GM23248 (cell line): Measurements from ENCODE around the gene RSRC1. TPM values are rescaled to one million over a fixed set of nuclear protein-coding genes. Genes with fewer than 3 reads are reported as not detected.

Experiments used
- DNase-seq: peaks from one replicate; pipeline ENCODE4 v3.0.0-alpha.2; 2015
- H2AFZ ChIP-seq: fragments of 200-600 bp; sonication (generic); 2 replicates; pipeline ENCODE4 v1.6.1; 2016; ENCODE audit warnings: antibody characterized with exemption
- H3F3A ChIP-seq: fragments of 200-600 bp; sonication (generic); 2 replicates; pipeline ENCODE4 v1.6.1; 2016; ENCODE audit warnings: mild to moderate bottlenecking, antibody characterized with exemption, mixed run types; ENCODE audit not compliant: insufficient read depth
- H3K27ac ChIP-seq: fragments of 200-600 bp; sonication (generic); 2 replicates; pipeline ENCODE4 v1.5.1; 2016; ENCODE audit warnings: mild to moderate bottlenecking
- H3K27me3 ChIP-seq: fragments of 200-600 bp; sonication (generic); replicated peaks from 2 replicates; pipeline ENCODE4 v1.6.1; 2016; ENCODE audit warnings: mild to moderate bottlenecking; ENCODE audit not compliant: insufficient read depth
- H3K36me3 ChIP-seq: fragments of 200-600 bp; sonication (generic); 2 replicates; pipeline ENCODE4 v1.6.1; 2016; ENCODE audit warnings: low read depth, mild to moderate bottlenecking
- H3K4me1 ChIP-seq: fragments of 200-600 bp; sonication (generic); 2 replicates; pipeline ENCODE4 v1.6.1; 2016; ENCODE audit warnings: mild to moderate bottlenecking; ENCODE audit not compliant: insufficient read depth
- H3K4me2 ChIP-seq: fragments of 200-600 bp; sonication (generic); one replicate; pipeline ENCODE4 v1.6.1; 2016; ENCODE audit warnings: mild to moderate bottlenecking; ENCODE audit not compliant: unreplicated experiment
- H3K4me3 ChIP-seq: fragments of 200-600 bp; sonication (generic); 2 replicates; pipeline ENCODE4 v1.5.1; 2016; ENCODE audit warnings: mild to moderate bottlenecking
- H3K79me2 ChIP-seq: fragments of 200-600 bp; sonication (generic); 2 replicates; pipeline ENCODE4 v1.6.1; 2016; ENCODE audit warnings: mild to moderate bottlenecking; ENCODE audit not compliant: insufficient read depth
- H3K9ac ChIP-seq: fragments of 200-600 bp; sonication (generic); 2 replicates; pipeline ENCODE4 v1.6.1; 2016; ENCODE audit warnings: mild to moderate bottlenecking
- H3K9me2 ChIP-seq: fragments of 200-600 bp; sonication (generic); 2 replicates; pipeline ENCODE4 v1.6.1; 2016; ENCODE audit warnings: mixed run types, mild to moderate bottlenecking, moderate library complexity; ENCODE audit not compliant: insufficient read depth
- H3K9me3 ChIP-seq: fragments of 200-600 bp; sonication (generic); one replicate; pipeline ENCODE4 v1.6.1; 2017; ENCODE audit warnings: low read depth
- H4K20me1 ChIP-seq: fragments of 200-600 bp; sonication (generic); 2 replicates; pipeline ENCODE4 v1.6.0; 2016; ENCODE audit not compliant: insufficient read depth
- EZH2 ChIP-seq: fragments of 200-600 bp; sonication (generic); IDR thresholded peaks from 2 replicates; pipeline ENCODE4 v1.6.1; 2018; ENCODE audit warnings: antibody characterized with exemption, mild to moderate bottlenecking; ENCODE audit not compliant: insufficient read depth, poor library complexity, severe bottlenecking
- EZH2phosphoT487 ChIP-seq: fragments of 200-600 bp; sonication (generic); IDR thresholded peaks from 2 replicates; pipeline ENCODE4 v1.6.1; 2018; ENCODE audit warnings: antibody characterized with exemption, moderate library complexity, mild to moderate bottlenecking, low read depth; ENCODE audit not compliant: insufficient read depth
- WGBS, 2 experiments: methylation state at CpG; one replicate each; pipeline ENCODE4 v1.1.6; 2015 to 2017; ENCODE audit warnings: low lambda C conversion rate in 2 of 2, low coverage in 1 of 2; ENCODE audit errors: missing lambda C conversion rate in 2 of 2; 5-methylcytosine and 5-hydroxymethylcytosine counted together
- in situ Hi-C: fragments of 300-500 bp; cut with MboI; formaldehyde crosslinking; loops from 2 replicates; pipeline ENCODE4 v1.15.0; 2020
- polyA plus RNA-seq: library from polyadenylated mRNA; unstranded; fragments of >200 nt; fragmentation: Nextera tagmentation; extraction: Ambion mirVana; gene quantifications from 2 replicates; pipeline ENCODE4 v1.2.1, GENCODE V29; 2016
- total RNA-seq: library from RNA; depleted of rRNA; stranded (reverse); fragments of >200 nt; shearing (Covaris generic); gene quantifications from 2 replicates; pipeline ENCODE4 v1.2.3, GENCODE V29; 2014

RSRC1 gene
- total and polyA plus RNA-seq, 2 experiments from 2014 or later = 28.5 to 34.6 TPM

DNA sequence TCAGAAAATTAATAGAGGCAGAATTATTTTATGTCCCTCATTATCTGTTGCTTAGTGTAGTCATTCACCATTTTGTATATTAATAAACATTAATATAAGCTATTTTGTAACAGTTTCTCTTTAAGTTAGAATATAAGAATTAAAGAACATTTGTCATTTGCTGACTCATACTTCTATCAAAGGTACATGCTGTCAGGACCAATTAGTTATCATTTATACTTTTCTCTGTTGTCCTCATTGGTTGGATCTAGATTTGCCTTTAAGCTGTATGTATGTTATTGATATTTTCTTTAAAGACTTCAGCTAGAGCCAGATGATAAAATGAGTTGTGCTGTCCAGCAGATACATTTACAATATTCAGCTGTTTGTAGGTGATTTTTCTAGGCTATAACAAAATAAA, 292.7 kb downstream of the RSRC1 start:
- Histone ChIP-seq H3K9ac (no peak overlapping the region), H2AFZ (no peak overlapping the region), H3K4me3 (no peak overlapping the region), H3K27ac (no peak overlapping the region), H3K79me2 (no peaks in the 10 kb centered on the region), H3K4me1 (no peaks in the 10 kb centered on the region), H4K20me1 (no peaks in the 10 kb centered on the region; the same call in 1 of the 2 replicates), H3K9me2 (no peaks in the 10 kb centered on the region), H3K9me3 (no peaks in the 10 kb centered on the region), H3F3A (no peaks in the 10 kb centered on the region), H3K27me3 (no peaks in the 10 kb centered on the region), H3K36me3 (no peaks in the 10 kb centered on the region), H3K4me2 (no peak overlapping the region)
- in situ Hi-C loops = no loop called here
- DNase-seq = no peak
- no peak for TF ChIP-seq EZH2
- no peak for TF ChIP-seq EZH2phosphoT487

DNA sequence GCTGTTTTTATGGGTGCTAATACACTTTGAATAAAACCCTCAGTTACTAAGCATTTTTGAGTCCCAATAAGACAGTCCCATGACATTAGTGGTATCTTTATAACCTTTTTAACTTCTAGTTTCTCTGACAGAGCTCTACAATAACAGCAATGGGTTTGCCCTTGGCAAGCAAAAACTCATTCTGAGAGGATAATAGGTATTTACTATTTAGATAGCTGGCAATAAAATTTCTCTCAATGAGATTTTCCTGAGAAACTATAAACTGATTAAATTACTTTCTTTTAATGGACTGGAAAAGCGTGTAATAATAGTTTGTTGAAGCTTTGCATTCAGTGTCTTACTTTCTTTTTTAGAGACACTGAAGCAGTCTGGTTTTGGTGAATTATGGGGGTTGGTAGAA, 293.1 kb downstream of the RSRC1 start:
- WGBS, 2 experiments = 89 to 91% methylated on average over 1 of the region's 1 CpG
- in situ Hi-C loops = no loop called here

DNA sequence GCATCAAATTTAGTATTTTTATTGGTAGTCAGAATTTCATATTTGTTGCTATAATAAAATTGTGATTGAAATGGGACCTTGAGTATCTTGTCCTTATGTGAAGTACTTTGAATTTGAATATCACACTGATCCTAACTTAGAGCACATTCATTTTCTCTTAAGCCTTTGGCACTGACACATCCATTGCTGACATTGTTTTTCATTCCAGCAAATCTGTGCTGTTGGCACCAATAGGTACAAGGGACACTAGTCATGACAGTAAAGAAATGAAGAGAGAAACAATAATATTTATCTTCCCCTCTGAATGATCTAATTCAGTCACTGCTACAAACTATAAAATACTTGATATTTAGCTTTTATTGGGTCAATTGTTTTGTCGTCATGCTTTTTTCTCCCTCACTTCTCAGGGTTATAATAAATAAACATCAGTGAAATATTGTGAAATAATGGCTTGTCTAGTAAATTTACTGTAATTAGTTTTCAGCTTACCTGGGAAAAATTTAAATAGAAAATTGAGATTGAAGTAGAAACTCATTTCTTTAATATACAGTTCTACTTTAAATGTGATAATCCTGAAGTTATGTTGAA, 294.3 kb downstream of the RSRC1 start:
- H3K9me2 ChIP-seq = no peaks in the 10 kb centered on the region
- in situ Hi-C loops = no loop called here
- H3K9ac ChIP-seq = no peak overlapping the region
- no peaks in the 10 kb centered on the region for H3K36me3 ChIP-seq
- 30 to 48% methylated on average over 1 of the region's 1 CpG for WGBS, 2 experiments
- H3K4me1 ChIP-seq = no peaks in the 10 kb centered on the region
- H2AFZ ChIP-seq = no peak overlapping the region
- H3K4me3 ChIP-seq = no peak overlapping the region
- TF ChIP-seq EZH2phosphoT487 = no peak
- no peak for TF ChIP-seq EZH2
- no peak overlapping the region for H3K4me2 ChIP-seq
- no peaks in the 10 kb centered on the region for H3K9me3 ChIP-seq
- no peaks in the 10 kb centered on the region for H3K79me2 ChIP-seq
- H3K27ac ChIP-seq = no peak overlapping the region
- no peaks in the 10 kb centered on the region; the same call in 1 of the 2 replicates for H4K20me1 ChIP-seq
- no peak for DNase-seq
- H3K27me3 ChIP-seq = no peaks in the 10 kb centered on the region
- no peaks in the 10 kb centered on the region for H3F3A ChIP-seq

More for the DNA sequence above, 293.1 kb downstream of the RSRC1 start:
- Histone ChIP-seq H3K9ac (no peak overlapping the region), H2AFZ (no peak overlapping the region), H3K4me2 (no peak overlapping the region), H3K9me2 (no peaks in the 10 kb centered on the region), H3K36me3 (no peaks in the 10 kb centered on the region), H3K79me2 (no peaks in the 10 kb centered on the region), H3K27me3 (no peaks in the 10 kb centered on the region), H3K9me3 (no peaks in the 10 kb centered on the region), H3K27ac (no peak overlapping the region), H3K4me1 (no peaks in the 10 kb centered on the region), H3F3A (no peaks in the 10 kb centered on the region), H3K4me3 (no peak overlapping the region), H4K20me1 (no peaks in the 10 kb centered on the region; the same call in 1 of the 2 replicates)
- no peak for TF ChIP-seq EZH2phosphoT487
- no peak for TF ChIP-seq EZH2
- DNase-seq = no peak

DNA sequence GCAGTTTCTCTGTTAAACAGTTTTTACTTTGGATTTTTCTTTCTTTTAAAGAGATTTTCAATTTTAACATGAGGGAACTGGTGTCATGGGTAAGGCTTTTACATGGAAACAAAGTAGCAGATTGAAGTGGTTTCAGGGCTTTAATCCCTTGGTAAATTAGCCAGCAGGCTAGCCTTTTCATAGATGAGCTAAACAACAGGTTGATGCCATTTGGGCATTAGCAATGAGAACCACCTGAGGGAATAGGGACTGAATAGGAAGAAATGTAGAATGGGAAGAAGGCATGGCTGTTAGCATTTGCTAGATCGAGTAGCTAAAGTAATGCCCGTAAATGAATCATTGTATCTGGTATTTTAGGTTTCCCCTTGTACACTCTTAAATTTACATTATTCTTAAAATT, 295.6 kb downstream of the RSRC1 start:
- 99 to 100% methylated on average over 2 of the region's 2 CpGs for WGBS, 2 experiments
- Histone ChIP-seq H3K4me2 (no peak overlapping the region), H3F3A (no peaks in the 10 kb centered on the region), H3K9ac (no peak overlapping the region), H3K27ac (no peak overlapping the region), H3K27me3 (no peaks in the 10 kb centered on the region), H4K20me1 (no peaks in the 10 kb centered on the region; the same call in 1 of the 2 replicates), H3K4me3 (no peak overlapping the region), H3K4me1 (no peaks in the 10 kb centered on the region), H3K9me2 (no peaks in the 10 kb centered on the region), H3K9me3 (no peaks in the 10 kb centered on the region), H3K36me3 (no peaks in the 10 kb centered on the region), H3K79me2 (no peaks in the 10 kb centered on the region), H2AFZ (no peak overlapping the region)
- no peak for DNase-seq
- TF ChIP-seq EZH2phosphoT487 (no peak), EZH2 (no peak)
- in situ Hi-C loops = no loop called here
